SK-N-MC (cell line): ENCODE results near the gene ARHGEF1.

ENCODE experiments used
- EZH2 ChIP-seq: fragments of 200-600 bp; sonication (generic); IDR thresholded peaks from one replicate; pipeline ENCODE4 v1.6.1; 2017; ENCODE audit warnings: antibody characterized with exemption
- POLR2AphosphoS5 ChIP-seq: IDR thresholded peaks from 2 replicates; pipeline ENCODE4 v1.6.1; 2012; ENCODE audit warnings: mild to moderate bottlenecking, low read depth, low read length, borderline replicate concordance

- TF ChIP-seq EZH2 (no peak), POLR2AphosphoS5 (no peak)
Measured at GRCh38 chr19:41845001-41845050, 38.2 kb upstream of the ARHGEF1 start, which contains the start of gene DMRTC2.
